GDM1 (cell line): ENCODE measurements around the gene CDH2.
"Not testable (repeated sequence)": the region's sequence is repeated elsewhere in the genome, so short reads cannot be mapped to it uniquely, and the experiment has no call there.

Experiments used
- DNase-seq: peaks from one replicate; lab custom pipeline; 2025; lab: John Stamatoyannopoulos, UW

The CDH2 gene

DNA sequence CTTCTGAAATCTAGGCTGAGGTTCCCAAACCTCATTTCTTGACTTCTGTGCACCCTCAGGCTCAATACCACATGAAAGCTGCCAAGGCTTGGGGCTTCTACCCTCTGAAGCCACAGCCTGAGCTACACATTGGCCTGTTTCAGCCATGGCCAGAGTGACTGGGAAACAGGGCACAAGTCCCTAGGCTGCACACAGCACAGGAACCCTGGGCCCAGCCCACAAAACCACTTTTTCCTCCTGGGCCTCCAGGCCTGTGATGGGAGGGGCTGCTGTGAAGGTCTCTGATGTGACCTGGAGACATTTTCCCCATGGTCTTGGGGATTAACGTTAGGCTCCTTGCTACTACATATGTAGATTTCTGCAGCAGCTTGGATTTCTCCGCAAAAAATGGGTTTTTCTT lies 270.7 kb downstream of the CDH2 start:
- not testable (repeated sequence) for DNase-seq

DNA sequence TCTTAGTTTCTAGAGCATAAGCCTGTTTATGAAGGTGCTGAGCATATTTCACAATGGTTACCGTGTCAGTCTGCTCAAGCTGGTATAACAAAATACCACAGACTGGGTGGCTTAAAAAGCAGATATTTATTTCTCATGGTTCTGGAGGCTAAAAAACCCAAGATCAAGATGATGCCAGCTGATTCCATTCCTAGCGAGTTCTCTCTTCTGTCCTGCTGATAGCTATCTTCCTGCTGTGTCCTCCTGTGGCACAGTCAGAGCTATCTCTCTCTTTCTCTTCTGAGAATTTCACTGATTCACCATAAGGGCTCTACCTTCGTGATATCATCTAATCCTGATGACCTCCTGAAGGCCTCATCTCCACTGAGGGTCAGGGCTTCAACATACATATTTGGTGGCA lies 273.0 kb downstream of the CDH2 start:
- no peak for DNase-seq

GRCh38 chr18:27901424-27902226 lies 275.3 kb downstream of the CDH2 start:
- DNase-seq: no peak
